Measurements from ENCODE around the gene TOP3B.

The TOP3B gene

GRCh38 chr22:21922370-21923162, 60.0 kb downstream of the TOP3B start:
- H3K27me3 ChIP-seq = no peaks in the 10 kb centered on the region
- no peak overlapping the region for H3K27ac ChIP-seq
- no peak overlapping the region for H3K4me3 ChIP-seq
- intact Hi-C loops (cut with DNase I; ENCODE audit: low total_unique reads) = no loop called here
- no peak for DNase-seq
- H3K4me1 ChIP-seq = peaks cover 0 to 3% (median under 1%) of the 10 kb centered on the region in 4 donors
- H3K36me3 ChIP-seq = peaks cover 0 to 68% (median 30%) of the 10 kb centered on the region in 3 donors
- H3K9me3 ChIP-seq = no peaks in the 10 kb centered on the region
- TF ChIP-seq CTCF (IDR thresholded peaks at IDR 0.05) = no peak

GRCh38 chr22:21921729-21922128, 60.9 kb downstream of the TOP3B start:
- Histone ChIP-seq H3K9me3 (no peaks in the 10 kb centered on the region), H3K27me3 (no peaks in the 10 kb centered on the region), H3K4me1 (peaks cover 0 to 11% (median 5%) of the 10 kb centered on the region in 4 donors), H3K36me3 (peaks cover 0 to 60% (median 30%) of the 10 kb centered on the region in 3 donors), H3K4me3 (no peak overlapping the region), H3K27ac (no peak overlapping the region)
- DNase-seq = no peak
- no peak for TF ChIP-seq CTCF (IDR thresholded peaks at IDR 0.05)
- intact Hi-C loops (cut with DNase I; ENCODE audit: low total_unique reads) = no loop called here

GRCh38 chr22:21921184-21921721, 61.3 kb downstream of the TOP3B start:
- TF ChIP-seq CTCF (IDR thresholded peaks at IDR 0.05) = no peak
- Histone ChIP-seq H3K4me3 (no peak overlapping the region), H3K4me1 (peaks cover 0 to 11% (median 5%) of the 10 kb centered on the region in 4 donors), H3K9me3 (no peaks in the 10 kb centered on the region), H3K27me3 (no peaks in the 10 kb centered on the region), H3K27ac (no peak overlapping the region), H3K36me3 (peaks cover 0 to 55% (median 28%) of the 10 kb centered on the region in 3 donors)
- DNase-seq = no peak
- intact Hi-C loops (cut with DNase I; ENCODE audit: low total_unique reads) = no loop called here

- DNase-seq = no peak
- no peaks in the 10 kb centered on the region for H3K9me3 ChIP-seq
- H3K4me1 ChIP-seq = peaks cover 0 to 11% (median 5%) of the 10 kb centered on the region in 4 donors
- intact Hi-C loops (cut with DNase I; ENCODE audit: low total_unique reads) = no loop called here
- peaks cover 0 to 50% (median 21%) of the 10 kb centered on the region in 3 donors for H3K36me3 ChIP-seq
- H3K27ac ChIP-seq = no peak overlapping the region
- H3K4me3 ChIP-seq = no peak overlapping the region
- H3K27me3 ChIP-seq = no peaks in the 10 kb centered on the region
- no peak for TF ChIP-seq CTCF (IDR thresholded peaks at IDR 0.05)
Observed at GRCh38 chr22:21920341-21921183, 62.0 kb downstream of the TOP3B start.

- no peaks in the 10 kb centered on the region for H3K27me3 ChIP-seq
- no peak overlapping the region for H3K27ac ChIP-seq
- no peak overlapping the region for H3K4me3 ChIP-seq
- TF ChIP-seq CTCF (IDR thresholded peaks at IDR 0.05) = no peak
- peaks cover 0 to 11% (median 5%) of the 10 kb centered on the region in 4 donors for H3K4me1 ChIP-seq
- peaks cover 0 to 43% (median 16%) of the 10 kb centered on the region in 3 donors for H3K36me3 ChIP-seq
- DNase-seq = no peak
- H3K9me3 ChIP-seq = no peaks in the 10 kb centered on the region
- intact Hi-C loops (cut with DNase I; ENCODE audit: low total_unique reads) = no loop called here
Observed at GRCh38 chr22:21919526-21920307, 62.9 kb downstream of the TOP3B start.

All from tibial artery (tissue), 4 donors.